Stimulated activated CD4-positive, alpha-beta T cell treated with anti-CD3 and anti-CD28 coated beads, Interleukin-2, amount 100 ng/mL, for 4 hours (primary cell): ENCODE measurements around the gene SH3BGR.

Experiments used
- DNase-seq: peaks from one replicate; pipeline ENCODE4 v3.0.0-alpha.2; 2020; ENCODE audit warnings: low read depth

SH3BGR gene

DNA sequence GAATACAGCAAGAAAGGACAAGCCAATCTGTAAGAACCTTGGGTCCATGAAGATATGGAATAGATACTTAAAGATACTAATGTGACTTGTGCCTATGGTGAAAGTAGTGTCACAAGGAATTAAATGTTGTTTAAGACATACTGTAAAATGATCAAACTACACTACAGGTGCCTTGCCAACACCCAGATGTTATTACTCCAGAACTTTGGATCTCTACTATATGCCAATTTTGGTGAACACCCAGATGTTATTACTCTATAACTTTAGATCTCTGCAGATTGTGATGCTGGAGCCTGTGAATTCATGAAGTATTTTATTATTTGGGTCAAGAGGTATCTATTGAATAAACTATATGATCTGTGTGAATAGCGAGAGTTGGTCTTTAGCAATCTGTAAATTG lies 101.1 kb downstream of the SH3BGR start:
- no peak for DNase-seq

DNA sequence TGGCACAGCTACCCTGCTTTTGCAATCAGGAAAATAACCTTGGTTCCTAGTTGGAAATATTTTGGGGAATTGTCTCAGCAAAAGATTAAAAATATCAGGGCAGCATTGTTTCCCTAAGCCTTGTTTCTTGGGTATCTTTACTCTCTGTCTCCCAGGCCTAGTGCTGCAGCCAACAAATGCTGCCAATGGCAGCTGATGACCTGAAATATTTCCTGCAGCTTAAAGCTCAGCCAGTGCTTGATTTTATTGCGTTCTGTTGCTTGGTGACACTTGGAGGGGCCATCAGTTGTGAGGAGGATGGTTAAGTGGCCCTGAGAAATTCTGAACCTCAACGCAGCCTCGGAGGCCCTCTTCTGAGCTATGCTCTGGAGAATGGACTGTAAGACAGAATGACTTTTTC lies 101.6 kb downstream of the SH3BGR start:
- no peak for DNase-seq

DNA sequence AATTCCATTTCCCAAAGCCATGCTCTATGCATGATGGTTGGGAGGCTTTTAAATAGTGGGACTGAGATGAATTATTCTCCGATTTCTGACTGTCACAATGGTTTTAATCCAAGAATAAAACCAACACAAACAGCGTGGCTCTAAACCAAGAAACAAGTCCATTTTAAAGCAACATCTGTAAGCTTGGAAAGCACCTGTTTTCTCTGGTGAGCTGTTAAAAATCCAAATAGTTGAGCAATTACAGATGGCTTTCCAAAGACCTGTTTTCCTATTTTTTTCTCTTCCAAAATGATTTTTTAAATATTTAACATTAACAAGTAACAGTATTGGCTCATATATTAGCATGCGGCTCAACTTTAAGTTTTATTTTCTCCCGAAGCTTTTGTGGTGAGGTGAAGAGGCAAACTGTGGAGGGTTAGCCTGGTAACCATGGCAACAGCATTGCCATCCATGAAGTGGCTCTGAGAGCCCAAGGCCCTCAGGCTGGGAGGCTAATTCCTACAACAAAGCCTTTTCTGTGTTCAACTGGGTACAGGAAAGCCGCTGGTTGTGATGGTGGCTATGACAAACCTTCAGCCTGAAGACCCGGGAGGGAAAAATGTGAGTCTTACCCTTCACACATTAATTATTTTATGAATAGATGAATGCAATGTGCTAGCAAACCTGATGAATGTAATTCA lies 104.3 kb downstream of the SH3BGR start:
- DNase-seq = no peak

DNA sequence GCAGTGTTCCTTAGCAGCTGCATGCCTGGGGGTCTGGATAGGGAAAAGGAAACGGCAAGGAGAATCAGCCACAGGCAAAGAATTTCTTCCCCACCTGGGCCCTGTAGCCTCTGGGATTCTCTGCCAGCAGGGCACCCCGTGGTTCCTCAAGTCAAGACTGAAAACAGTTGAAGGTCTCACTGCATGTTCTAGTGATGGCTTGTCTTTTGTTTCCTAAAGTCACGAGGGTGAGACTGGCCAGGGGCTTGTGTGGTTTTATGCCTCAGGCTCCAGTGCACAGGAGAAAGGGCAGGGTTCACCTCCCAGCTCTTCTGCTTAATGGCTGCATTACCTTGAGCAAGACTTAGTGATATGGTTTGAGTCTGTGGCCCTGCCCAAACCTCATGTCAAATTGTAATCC lies 107.7 kb downstream of the SH3BGR start:
- DNase-seq = no peak

DNA sequence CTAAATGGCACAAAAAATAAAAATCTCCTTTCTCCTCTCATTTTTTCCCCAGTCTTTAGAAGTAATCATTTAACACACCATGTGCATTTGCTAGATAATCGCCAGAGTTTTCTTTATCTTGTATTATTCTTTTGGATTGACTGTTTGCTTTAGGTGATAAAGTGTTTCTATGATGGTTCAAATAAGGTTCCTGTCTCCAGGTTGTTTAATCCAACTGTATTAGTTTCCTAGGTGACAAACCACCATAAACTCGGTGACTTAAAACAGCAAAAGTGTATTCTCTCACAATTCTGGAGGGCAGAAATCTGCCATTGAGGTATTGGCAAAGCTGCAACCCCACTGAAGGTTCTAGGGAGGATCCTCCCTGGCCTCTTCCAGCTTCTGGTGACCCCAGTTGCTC lies 109.4 kb downstream of the SH3BGR start:
- no peak for DNase-seq

DNA sequence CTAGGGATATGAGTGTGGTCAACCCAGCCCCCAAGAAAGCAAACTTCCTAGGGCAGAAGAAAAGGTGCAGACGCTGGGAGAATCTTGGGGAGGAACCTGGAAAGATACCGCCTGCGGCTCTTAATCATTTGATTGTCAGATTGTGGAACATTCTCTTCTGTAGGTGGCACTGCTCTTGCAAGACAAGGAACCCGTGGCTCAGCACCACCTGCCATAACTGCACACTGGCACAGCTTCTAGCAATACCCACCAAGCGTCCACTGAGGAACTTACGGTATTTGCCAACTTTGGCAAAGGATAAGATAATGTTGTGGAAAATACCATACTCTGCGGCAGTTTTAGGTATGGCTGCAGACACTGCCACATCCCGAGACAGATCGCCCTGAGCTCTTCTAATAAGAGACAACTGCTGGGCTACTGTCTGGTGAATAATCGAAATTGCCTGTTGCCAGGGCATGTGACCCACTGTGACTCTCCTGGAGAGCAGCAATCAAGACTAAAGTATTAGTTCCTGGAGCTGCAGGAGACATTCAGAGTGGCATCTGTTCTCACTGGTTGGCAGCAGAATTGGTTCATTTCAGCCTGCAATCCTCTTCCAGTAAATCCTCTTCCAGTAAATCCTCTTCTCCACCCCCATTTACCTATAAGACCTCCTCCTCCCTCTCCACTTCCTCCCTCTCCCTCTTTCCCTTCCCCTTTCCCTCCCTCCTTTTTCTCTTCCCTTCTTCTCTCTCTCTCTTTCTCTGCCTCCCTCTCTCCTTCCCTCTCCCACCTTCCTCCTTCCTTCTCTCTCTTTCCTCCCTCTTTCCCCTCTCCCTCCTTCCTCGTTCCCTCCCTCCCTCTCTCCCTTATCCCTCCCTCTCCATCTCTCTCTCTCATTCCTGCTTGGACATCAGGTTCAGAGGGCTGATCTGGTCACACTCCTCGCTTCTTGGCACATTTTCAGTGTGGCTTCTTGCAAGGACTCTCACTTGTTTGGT lies 111.3 kb downstream of the SH3BGR start:
- no peak for DNase-seq

DNA sequence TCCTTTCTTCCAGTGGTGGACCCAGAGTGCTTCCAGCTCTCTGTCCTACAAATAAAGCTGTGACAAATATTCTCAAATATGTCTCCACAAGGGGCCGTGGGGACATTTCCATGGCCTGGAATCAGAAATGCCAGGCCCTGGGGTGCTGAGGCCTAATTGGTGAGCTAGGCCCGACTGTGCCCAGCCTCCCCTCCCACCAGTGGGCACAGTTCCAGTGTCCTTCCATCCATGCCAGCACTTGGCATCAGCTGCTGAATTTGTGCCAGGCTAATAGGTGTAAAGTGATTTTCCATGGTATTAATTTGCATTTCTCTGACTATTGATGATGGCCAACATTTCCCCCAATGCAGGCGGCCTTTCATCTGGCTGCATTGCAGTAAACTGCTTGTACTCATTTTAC lies 112.4 kb downstream of the SH3BGR start:
- no peak for DNase-seq
